Adipose tissue (tissue), 3 donors: ENCODE results near the gene PMVK. TPM values are rescaled to one million over a fixed set of nuclear protein-coding genes. Genes with fewer than 3 reads are reported as not detected.
A peak's percentile ranks its signal among the peaks of the same experiment; 100 is the strongest.
"Not testable (repeated sequence)": the region's sequence is repeated elsewhere in the genome, so short reads cannot be mapped to it uniquely, and the experiment has no call there.

Experiments
- H3K27ac ChIP-seq: one replicate; pipeline ENCODE4 v1.5.1; 2013; ENCODE audit warnings: low read depth, low read length
- WGBS, 3 donors: extraction: QIAGEN DNeasy Blood & Tissue Kit; methylation state at CpG; one replicate each; pipeline ENCODE4 v1.1.7; 2013; 5-methylcytosine and 5-hydroxymethylcytosine counted together
- polyA plus RNA-seq, 3 donors: library from polyadenylated mRNA; stranded (reverse); fragments of 200-250 nt; gene quantifications; one replicate each; pipeline ENCODE4 v1.2.3, GENCODE V29; 2013
- donor health status: healthy with polysubstance abuse.
- donor health status: Bipolar disorder and iron deficiency.
- donor health status: healthy.

PMVK gene
- polyA plus RNA-seq, 3 donors: 30.1 to 49.0 (median 37.7) TPM

DNA sequence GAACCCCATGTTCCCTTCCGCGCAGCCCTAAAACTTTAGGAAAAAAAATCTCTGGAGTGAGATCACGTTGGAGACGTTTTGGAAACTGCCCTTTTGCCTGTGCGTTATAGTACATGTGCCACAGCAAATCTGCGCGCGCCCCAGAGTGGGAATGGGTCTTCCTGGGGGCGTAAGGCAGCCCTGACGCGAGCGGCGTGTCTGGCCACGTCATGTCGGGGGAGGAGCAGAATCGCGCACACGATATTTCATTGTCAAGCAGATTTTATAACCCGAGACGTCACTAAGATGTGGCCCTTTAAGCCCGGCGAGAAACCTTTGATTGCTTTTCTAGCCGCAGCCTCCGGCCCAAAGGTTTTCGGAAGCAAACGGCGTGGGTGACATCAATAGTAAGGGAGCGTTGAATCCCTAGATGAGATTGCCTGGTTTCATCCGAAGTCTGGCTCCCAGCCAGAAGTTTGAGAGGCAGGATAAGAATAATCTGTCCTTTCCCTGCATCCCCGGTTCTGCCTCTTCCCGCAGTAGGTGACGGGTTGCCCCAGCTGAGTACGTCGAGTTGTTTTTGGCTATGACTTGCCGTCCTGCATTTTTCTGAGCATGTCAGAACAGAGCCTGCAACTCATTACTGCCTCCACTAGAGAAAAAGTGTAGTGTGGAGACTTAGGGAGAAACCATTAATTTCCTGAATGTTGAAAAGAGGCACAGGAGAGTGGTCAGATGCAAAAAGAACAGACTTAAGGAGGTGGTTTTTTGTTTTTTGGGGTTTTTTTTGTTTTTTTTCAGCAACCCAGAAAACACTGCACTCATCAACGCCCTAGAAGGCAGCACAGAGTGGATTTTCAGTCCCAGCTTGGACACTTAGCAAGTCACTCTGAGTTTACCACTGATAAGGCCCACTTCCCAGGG, 817 bp upstream of the PMVK start:
- peak overlapping the region; percentile 84 for H3K27ac ChIP-seq
- WGBS, 3 donors: 1% methylated on average over 36 of the region's 36 CpGs

DNA sequence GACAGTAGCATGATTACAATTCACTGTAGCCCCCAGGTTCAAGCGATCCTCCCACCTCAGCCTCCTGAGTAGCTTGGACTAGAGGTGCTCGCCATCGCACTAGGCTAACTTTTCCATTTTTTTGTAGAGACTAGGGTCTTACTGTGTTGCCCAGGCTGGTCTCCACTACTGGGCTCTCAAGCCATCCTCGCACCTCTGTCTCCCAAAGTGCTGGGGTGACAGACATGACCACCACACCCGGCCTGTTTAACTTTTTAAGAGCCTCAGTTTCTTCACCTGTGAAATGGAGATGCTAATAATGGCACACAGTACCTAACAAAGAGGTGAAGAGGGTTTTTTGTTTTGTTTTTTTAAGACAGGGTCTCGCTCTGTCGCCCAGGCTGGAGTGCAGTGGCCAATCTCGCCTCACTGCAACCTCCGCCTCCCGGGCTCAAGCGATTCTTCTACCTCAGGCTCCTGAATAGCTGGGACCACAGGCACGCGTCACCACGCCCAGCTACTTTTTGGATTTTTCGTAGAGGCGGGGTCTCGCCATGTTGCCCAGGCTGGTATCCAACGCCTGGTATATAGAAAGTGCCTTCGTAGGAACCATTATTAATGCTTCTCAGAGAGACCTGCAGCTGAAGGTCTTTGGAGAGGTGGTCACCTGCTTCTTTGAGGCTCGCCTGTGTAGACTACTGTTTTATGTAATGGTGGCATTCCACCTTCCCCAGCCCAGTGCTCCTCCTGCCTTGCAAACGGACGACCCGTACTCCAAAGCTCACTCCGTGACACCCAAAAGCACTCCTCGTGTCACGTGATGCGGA, 567 bp downstream of the PMVK start:
- 36 to 45% (median 41%) methylated on average over 27 of the region's 27 CpGs for WGBS, 3 donors

DNA sequence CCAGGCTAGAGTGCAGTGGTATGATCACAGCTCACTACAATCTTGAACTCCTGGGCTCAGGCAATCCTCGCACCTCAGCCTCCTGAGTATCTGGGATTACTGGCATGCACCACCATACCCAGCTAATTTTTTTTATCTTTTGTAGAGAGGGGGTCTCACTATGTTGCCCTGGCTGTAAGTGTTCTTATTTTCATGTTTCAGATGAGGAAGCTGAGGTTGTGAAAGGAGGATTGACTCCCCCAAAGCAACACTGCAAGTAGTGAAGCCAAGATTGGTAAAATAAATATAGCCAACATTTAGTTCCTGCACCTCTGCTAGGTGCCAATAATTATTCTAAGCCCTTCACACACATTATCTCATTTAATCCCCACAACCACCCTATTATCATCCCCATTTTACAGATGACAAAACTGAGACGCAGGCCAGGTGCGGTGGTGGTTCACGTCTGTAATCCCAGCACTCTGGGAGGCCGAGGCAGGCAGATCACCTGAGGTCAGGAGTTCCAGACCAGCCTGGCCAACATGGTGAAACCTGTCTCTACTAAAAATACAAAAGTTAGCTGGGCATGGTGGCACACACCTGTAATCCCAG, 2.1 kb downstream of the PMVK start:
- WGBS, 3 donors: 94 to 96% (median 95%) methylated on average over 5 of the region's 5 CpGs
- H3K27ac ChIP-seq: no peak overlapping the region

More for the DNA sequence above, 567 bp downstream of the PMVK start:
- peak overlapping the region; percentile 84 for H3K27ac ChIP-seq

DNA sequence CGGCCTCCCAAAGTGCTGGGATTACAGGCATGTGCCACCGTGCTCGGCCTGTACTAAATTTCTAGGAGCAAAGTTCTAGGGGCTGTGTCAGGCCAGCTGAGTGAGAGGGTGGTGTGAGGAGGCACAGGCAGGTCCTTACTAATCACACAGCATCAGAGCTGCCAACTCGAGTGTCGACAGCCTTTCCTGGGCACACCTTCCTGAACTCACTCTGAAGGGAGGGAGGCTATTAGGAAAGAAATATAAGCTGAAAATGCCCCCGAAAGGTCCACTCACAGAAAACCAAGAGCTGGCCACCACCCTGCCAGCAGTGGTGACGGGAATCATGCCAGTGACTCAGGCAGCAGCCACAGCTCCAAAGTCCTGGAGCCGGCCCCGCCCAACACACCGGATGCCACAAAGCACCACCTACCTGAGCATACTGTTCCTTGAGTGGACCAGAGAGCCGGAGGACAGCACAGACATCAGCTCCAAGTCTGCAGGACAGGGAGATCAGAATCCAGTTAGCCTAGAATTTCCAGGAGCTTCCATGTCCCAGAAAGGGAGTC, 4.5 kb downstream of the PMVK start:
- no peak overlapping the region for H3K27ac ChIP-seq
- 82 to 91% (median 89%) methylated on average over 11 of the region's 11 CpGs for WGBS, 3 donors

DNA sequence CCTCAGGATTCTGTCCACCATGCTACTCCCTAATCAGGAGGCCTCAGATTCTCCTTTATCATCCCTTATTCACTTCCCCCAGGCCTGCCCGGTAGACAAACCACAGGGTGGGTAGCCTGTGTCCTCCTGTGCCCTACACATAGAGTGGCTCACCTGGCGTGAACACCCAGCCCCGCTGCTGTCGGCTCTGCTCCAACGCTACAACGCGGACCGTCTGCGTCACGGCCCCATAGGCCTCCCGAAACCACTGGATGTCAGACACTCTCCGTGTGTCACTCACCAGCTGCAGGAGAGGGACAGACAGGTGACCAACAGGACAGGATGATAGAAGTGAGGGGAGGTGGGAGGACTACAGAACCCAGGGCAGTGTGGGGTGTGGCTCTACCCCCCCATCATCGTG, 10.3 kb downstream of the PMVK start:
- no peak overlapping the region for H3K27ac ChIP-seq
- 75 to 92% (median 80%) methylated on average over 13 of the region's 13 CpGs for WGBS, 3 donors

DNA sequence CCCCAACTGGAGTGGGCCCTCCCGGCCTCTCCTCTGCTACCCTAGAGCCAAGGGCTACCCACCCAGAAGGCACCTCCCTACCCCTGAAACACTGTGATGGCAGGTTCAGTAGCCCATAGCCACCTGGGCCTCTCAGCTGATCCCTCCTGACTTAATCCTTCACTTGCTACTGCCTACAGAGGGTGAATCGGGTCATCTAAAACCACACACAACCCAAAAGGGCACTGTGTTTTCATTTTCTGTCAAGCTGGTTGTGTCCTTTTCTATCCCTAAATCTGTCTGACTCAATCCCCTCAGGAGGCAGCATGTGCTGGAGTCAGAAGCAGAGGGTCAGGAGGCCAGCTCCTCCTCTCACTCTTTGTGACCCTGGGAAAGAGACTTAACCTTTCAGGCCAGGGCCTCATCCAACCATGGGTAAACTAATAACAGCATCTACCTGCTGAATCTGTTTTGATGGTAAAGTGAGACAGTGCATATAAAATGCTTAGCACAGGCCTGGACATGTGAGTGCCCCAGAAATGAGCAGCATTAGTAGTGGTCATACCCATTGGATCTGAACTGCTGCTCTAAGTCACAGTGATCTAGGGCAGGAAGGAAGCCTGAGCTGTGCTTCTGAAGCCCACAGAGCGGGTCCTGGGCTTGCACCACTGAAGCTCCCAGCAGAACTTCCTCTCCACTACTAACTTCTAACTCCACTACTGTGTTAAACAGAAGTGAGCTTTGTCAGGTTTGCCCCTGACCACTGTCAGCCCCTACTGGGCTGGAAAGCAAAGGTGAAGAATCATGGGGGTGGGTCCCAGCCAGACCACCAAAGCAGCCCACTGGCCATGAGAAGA, 11.0 kb downstream of the PMVK start:
- H3K27ac ChIP-seq: no peak overlapping the region
- 77 to 94% (median 82%) methylated on average over 3 of the region's 3 CpGs for WGBS, 3 donors

DNA sequence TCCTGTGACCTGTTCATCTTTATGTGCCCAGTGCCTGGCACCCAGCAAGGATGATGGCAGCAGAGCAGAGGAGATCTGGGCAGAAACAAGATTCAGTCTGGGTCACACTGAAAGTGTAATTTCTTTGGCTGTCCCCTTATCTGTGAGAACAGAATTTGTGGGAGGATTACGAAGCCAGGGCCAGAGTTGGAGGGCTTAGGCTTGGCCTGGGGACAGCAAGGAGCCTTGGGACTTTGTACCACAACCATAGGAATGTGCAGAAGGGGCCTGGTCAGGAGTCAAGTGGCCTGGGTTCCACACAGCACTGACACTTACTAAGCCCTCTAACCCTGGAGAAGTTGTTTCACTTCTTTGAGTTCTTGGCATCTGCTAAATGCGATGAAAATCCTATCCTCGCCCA, 12.8 kb downstream of the PMVK start:
- no peak overlapping the region for H3K27ac ChIP-seq
- WGBS, 3 donors: 91 to 95% (median 92%) methylated on average over 3 of the region's 3 CpGs

DNA sequence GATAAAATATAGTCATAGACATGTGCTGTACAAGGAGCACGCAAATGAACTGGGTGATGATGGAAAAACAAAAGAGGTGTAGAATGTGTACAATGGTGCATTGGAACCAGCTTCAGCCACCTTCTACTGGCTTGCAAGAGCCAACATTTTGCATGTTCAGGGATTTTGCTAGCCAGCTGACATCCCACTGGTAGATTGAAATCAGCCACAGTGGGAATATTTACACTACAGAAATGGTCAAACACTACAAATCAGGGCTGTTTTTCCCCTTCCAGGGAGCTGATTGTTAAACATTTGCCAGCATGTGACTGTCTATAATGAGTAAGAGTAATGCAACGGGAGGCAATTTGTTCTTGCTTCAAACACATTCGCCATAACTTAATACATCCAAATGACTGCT, 23.2 kb downstream of the PMVK start:
- H3K27ac ChIP-seq: no peak overlapping the region
- WGBS, 3 donors: 83 to 92% (median 91%) methylated on average over 3 of the region's 3 CpGs

DNA sequence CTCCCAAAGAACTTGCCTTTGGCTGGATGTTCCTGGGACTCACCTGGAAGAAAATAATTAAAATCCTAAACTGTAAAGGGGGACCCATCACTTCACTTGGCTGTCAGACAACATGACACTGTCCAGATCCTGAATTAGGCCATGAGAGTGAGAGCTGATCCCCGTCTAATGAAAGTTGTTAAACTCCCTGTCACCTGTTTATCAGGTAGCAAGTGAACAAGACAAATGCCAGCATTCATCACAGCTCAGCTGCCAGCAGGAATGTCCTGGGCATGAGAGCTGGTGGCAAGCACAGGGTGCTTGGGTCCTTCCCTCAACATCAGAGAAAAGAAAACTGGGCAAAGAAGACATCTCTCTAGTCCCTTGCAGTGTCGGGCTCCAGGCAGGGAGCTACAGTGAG, 23.8 kb downstream of the PMVK start:
- no peak overlapping the region for H3K27ac ChIP-seq
- 79 to 89% (median 85%) methylated on average over 2 of the region's 2 CpGs for WGBS, 3 donors

DNA sequence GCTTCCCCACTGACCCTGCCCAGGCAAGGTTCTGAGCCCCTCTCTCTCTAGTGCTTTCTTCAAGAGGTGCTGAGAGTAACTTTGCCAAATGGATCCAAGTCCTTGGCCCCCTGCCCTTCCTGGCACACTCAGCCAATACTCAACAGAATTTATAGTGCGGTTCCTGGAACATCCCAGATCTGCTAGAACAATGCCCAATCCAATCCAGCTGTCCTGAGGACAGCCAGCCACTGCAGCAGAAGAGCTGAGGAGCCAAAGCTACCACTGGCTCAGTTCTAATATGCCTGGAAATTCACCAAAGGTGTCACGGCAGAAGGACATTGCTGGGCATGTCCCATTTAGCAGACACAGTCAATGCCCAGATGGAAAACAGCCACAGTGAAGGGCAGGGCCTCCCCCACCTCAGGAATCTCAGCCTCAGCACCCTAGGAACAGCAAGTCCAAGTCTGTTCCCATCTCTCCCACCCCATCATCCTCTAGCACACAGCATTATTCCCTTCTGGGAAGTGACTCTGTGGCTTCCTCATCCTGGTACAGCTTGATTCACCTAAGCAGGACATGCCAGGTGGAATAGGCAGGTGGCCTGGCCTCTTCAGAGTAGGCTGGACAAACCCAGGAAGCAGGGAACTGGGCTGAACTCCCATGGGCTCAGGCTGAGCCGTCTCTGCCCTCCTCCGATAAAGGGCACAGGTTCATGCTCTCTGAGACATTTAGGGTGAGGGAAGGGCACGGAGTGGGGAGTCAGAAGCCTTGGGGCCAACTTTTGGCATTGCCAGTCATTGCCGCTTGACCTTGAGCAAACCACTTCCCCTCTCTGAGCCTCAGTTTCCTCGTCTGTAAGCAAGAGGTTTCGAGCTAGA, 24.6 kb downstream of the PMVK start:
- WGBS, 3 donors: 86 to 90% (median 87%) methylated on average over 8 of the region's 8 CpGs
- no peak overlapping the region for H3K27ac ChIP-seq

DNA sequence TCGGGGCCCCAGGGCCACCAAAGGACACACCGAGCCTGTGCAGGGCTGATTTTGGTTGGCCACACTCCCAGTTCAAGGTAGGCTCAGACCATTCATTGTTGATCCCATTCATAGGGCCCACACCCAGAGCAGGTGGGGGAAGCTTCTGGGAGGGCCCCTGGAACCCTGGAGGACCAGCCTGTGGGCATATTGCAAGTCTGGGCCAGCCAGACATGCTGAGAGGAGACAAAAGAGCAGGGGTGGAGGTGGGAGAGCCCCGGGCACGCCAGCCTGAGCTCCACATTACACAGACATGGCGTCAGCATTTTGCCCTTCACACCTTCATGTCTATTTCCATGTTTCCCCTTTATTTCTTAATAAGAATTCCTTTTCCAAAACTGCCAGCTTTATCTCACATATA, 25.7 kb downstream of the PMVK start:
- 87 to 96% (median 94%) methylated on average over 5 of the region's 5 CpGs for WGBS, 3 donors
- H3K27ac ChIP-seq: no peak overlapping the region

DNA sequence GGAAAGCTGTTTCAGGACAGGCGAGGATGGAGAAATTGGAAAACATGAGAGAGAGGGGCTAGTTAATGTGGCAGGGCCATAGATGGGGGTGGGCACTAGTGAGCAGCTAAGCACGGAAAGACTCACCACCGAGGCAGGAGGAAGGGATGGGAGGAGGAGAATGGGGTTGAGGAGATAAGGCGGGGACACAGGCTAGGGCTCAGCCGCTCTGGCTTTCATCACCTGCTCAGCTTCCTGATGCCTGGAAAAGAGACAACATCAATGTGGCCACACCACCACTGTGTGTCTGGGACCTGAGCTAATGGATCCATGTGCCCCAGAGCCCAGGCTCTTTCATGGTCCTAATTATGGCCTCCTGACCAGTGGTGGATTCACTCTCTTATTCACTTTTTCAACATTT, 27.6 kb downstream of the PMVK start:
- 88 to 93% (median 88%) methylated on average over 5 of the region's 5 CpGs for WGBS, 3 donors
- no peak overlapping the region for H3K27ac ChIP-seq

DNA sequence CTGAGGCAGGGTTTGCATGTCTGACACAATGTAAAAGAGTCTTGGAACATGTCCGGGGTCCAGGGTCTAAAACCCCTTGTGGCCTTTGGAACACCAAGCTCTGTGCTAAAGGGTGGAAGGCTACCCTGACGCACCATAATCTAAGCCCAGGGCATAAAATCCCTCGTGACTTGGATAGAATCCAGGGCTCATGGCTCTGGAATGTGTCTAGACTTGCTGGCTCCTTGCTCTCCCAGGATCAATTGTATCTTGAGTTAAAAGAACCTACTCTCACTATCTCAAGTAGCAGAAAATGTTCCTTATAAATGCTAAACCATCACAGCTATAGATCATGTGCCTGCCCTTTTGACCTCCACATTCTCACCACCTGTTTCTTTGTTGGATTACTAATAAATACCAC, 28.4 kb downstream of the PMVK start:
- WGBS, 3 donors: 60 to 67% (median 66%) methylated on average over 3 of the region's 3 CpGs
- H3K27ac ChIP-seq: not testable (repeated sequence)

DNA sequence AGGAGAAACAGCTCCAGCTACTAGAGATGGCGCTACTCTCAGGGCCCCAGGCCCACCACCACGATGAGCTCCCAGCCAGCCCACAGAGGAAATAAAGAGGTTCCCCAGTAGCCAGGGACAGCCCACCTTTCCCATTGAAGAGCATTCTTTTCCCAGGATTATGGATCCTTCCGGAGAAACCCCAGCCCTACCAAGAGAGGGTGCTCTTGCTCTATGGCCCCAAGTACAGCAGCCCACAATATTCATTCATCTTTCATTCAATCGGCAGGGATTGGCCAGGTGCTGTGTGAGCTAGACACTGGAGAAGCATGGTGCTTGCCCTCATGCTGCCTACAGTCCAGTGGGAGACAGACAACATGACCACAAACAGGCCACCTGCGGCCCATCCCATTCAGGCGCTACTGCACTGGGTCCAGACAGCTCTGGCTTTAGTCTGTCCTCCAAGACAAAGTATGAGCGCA, 29.9 kb downstream of the PMVK start:
- no peak overlapping the region for H3K27ac ChIP-seq
- WGBS, 3 donors: 79 to 83% (median 79%) methylated on average over 7 of the region's 7 CpGs

DNA sequence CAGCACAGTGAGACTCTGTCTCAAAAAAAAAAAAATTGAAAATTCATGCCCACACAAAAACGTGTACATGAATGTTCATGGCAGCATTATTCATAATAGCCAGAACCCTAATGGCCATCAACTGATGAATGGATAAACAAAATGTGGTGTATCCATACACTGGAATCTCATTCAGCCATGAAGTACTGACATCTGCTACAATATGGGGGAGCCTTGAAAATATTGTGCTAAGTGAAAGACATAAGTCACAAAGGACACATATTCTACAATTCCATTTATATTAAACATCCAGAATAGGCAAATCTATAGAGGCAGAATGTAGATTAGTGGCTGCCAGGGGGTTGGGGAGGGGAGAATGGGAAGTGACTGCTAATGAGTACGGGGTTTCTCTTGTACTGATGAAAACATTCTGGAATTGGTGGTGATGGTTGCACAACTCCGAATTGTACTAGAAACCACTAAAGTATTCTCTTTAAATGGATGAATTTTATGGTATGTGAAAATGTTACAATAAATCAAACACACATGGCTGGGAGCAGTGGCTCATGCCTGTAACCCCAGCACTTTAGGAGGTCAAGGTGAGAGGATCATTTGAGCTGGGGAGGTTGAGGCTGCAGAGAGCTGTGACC, 33.5 kb downstream of the PMVK start:
- 42 to 58% (median 45%) methylated on average over 3 of the region's 3 CpGs for WGBS, 3 donors
- no peak overlapping the region for H3K27ac ChIP-seq

DNA sequence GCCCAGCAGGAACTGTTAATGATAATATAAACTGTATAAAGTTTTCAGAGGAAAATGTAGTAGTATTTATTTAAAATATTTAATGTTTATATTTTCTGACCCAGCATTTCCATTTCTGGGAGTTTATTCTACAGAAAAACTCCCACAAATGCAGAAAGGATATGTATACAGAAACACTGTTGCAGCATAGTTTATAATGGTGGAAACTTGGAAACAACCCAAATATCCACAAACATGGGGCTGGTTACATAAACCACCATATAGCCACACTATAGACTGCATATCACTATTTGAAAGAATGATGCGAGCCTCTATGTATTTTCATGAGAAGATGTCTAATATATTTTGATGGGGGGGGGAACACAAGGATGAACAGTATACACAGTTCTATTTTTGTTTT, 34.9 kb downstream of the PMVK start:
- H3K27ac ChIP-seq: no peak overlapping the region
- 53 to 100% (median 97%) methylated on average over 1 of the region's 1 CpG for WGBS, 3 donors

DNA sequence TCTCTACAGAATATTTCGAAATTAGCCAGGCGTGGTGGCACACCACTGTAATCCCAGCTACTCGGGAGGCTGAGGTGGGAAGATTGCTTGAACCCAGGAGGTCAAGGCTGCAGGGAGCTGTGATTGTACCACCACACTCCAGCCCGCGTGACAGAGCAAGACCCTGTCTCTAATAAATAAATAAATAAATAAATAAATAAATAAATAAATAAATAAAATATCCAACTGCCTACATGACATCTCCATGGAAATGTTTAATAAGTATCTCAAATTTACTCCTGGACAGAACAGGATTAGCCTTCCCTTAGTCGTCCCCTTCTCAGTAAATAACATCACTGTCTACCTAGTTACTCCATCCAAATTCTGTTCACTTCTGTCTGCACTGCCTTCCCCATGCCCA, 37.5 kb downstream of the PMVK start:
- no peak overlapping the region for H3K27ac ChIP-seq
- WGBS, 3 donors: 92 to 94% (median 93%) methylated on average over 6 of the region's 6 CpGs
